Pulmonary artery endothelial cell (primary cell): ENCODE results near the gene LANCL3. TPM values are rescaled to one million over a fixed set of nuclear protein-coding genes. Genes with fewer than 3 reads are reported as not detected.
"Not testable (repeated sequence)": the region's sequence is repeated elsewhere in the genome, so short reads cannot be mapped to it uniquely, and the experiment has no call there.

Experiments
- DNase-seq: peaks from one replicate; pipeline ENCODE4 v3.0.0-alpha.2; 2011; ENCODE audit warnings: low read depth, low spot score
- total RNA-seq: library from RNA; depleted of rRNA; stranded (reverse); fragments of >200 nt; gene quantifications from 2 replicates; pipeline ENCODE4 v1.2.3, GENCODE V29; 2014

LANCL3 gene
- total RNA-seq, 1 donor from 2014 or later: 0.99 TPM

GRCh38 chrX:37613933-37614332, 42.5 kb downstream of the LANCL3 start:
- DNase-seq: no peak

GRCh38 chrX:37627602-37628001, 56.1 kb downstream of the LANCL3 start:
- DNase-seq: no peak

- no peak for DNase-seq
These were observed 66.6 kb downstream of the LANCL3 start for GRCh38 chrX:37638047-37638446.

GRCh38 chrX:37640142-37640541, 68.7 kb downstream of the LANCL3 start:
- no peak for DNase-seq

GRCh38 chrX:37641859-37642258, 70.4 kb downstream of the LANCL3 start:
- no peak for DNase-seq

- DNase-seq: no peak
These were observed 73.2 kb downstream of the LANCL3 start for GRCh38 chrX:37644381-37645305.

GRCh38 chrX:37646254-37646653, 74.8 kb downstream of the LANCL3 start:
- no peak for DNase-seq

- not testable (repeated sequence) for DNase-seq
These were observed 79.4 kb downstream of the LANCL3 start for GRCh38 chrX:37650879-37651278.

GRCh38 chrX:37651921-37652452, 80.5 kb downstream of the LANCL3 start:
- no peak for DNase-seq

- DNase-seq: no peak
These were observed 81.2 kb downstream of the LANCL3 start for GRCh38 chrX:37652589-37653231.

- no peak for DNase-seq
These were observed 82.1 kb downstream of the LANCL3 start for GRCh38 chrX:37653397-37654085.

GRCh38 chrX:37658343-37659030, 87.0 kb downstream of the LANCL3 start:
- no peak for DNase-seq

- DNase-seq: no peak
These were observed 87.6 kb downstream of the LANCL3 start for GRCh38 chrX:37659047-37659446.

- no peak for DNase-seq
These were observed 90.7 kb downstream of the LANCL3 start for GRCh38 chrX:37662181-37662580.

- DNase-seq: peak; percentile 7
These were observed 95.1 kb downstream of the LANCL3 start for GRCh38 chrX:37666516-37666915.

GRCh38 chrX:37667141-37667540, 95.7 kb downstream of the LANCL3 start:
- no peak for DNase-seq

GRCh38 chrX:37672563-37672962, 101.1 kb downstream of the LANCL3 start:
- no peak for DNase-seq

- no peak for DNase-seq
These were observed 105.3 kb downstream of the LANCL3 start for GRCh38 chrX:37676811-37677210.

GRCh38 chrX:37677243-37677642, 105.8 kb downstream of the LANCL3 start:
- no peak for DNase-seq

- DNase-seq: no peak
These were observed 106.3 kb downstream of the LANCL3 start for GRCh38 chrX:37677765-37678164.

- DNase-seq: no peak
These were observed 107.1 kb downstream of the LANCL3 start for GRCh38 chrX:37678574-37678973.
